AG04450 (cell line): ENCODE measurements around the gene CARD18. TPM values are rescaled to one million over a fixed set of nuclear protein-coding genes. Genes with fewer than 3 reads are reported as not detected.
A peak's percentile ranks its signal among the peaks of the same experiment; 100 is the strongest.

Experiments used
- CTCF ChIA-PET: fragments of 300-600, 350-600 bp; formaldehyde crosslinking; extraction: SDS; loops from one replicate; lab custom pipeline; 2022; ENCODE audit warnings: antibody characterized with exemption, inconsistent platforms; lab: Charles Lee
- POLR2A ChIA-PET: fragments of 350-600 bp; formaldehyde crosslinking; extraction: SDS; loops from one replicate; lab custom pipeline; 2021; ENCODE audit warnings: antibody characterized with exemption, inconsistent platforms; lab: Yijun Ruan, JAX
- DNase-seq: peaks from one replicate; pipeline ENCODE4 v3.0.0-alpha.2; 2011; ENCODE audit warnings: low read depth, low spot score
- H3K27ac ChIP-seq: one replicate; pipeline ENCODE4 v1.5.1; 2012; ENCODE audit warnings: low read depth, low read length, control low read depth
- H3K27me3 ChIP-seq: one replicate; pipeline ENCODE4 v1.6.0; 2012; ENCODE audit warnings: low read length; ENCODE audit not compliant: control insufficient read depth, insufficient read depth
- H3K4me3 ChIP-seq: 2 replicates; pipeline ENCODE4 v1.5.1; 2011; ENCODE audit warnings: mild to moderate bottlenecking, low read depth, low read length, control low read depth
- H3K9me3 ChIP-seq: 2 replicates; pipeline ENCODE4 v1.5.1; 2012; ENCODE audit warnings: low read length; ENCODE audit not compliant: control insufficient read depth, insufficient read depth
- CTCF ChIP-seq: IDR thresholded peaks from 2 replicates; pipeline ENCODE4 v1.5.1; 2011; ENCODE audit warnings: low read depth, low read length, control low read depth, inconsistent platforms
- polyA plus RNA-seq: library from polyadenylated mRNA; depleted of rRNA; stranded (reverse); fragments of >200 nt; gene quantifications from 2 replicates; pipeline ENCODE4 v1.2.3, GENCODE V29; 2011

CARD18 gene
- polyA plus RNA-seq, 1 experiment, result not detected

GRCh38 chr11:105144887-105145286 lies 5.3 kb upstream of the CARD18 start:
- H3K27me3 ChIP-seq, result no peaks in the 10 kb centered on the region
- H3K27ac ChIP-seq, result no peak overlapping the region
- POLR2A ChIA-PET, result no interaction called here
- H3K4me3 ChIP-seq, result no peak overlapping the region
- no peak for TF ChIP-seq CTCF
- no peaks in the 10 kb centered on the region for H3K9me3 ChIP-seq
- DNase-seq, result peak; percentile 42
- CTCF ChIA-PET, result no interaction called here

- CTCF ChIA-PET, result no interaction called here
- POLR2A ChIA-PET, result no interaction called here
- no peak for DNase-seq
Measured at GRCh38 chr11:105142167-105142566, 2.6 kb upstream of the CARD18 start.

GRCh38 chr11:105137286-105137685 lies 2.3 kb downstream of the CARD18 start:
- H3K4me3 ChIP-seq, result no peak overlapping the region
- POLR2A ChIA-PET, result no interaction called here
- H3K27me3 ChIP-seq, result no peaks in the 10 kb centered on the region
- no peak for DNase-seq
- H3K9me3 ChIP-seq, result no peaks in the 10 kb centered on the region
- CTCF ChIA-PET, result no interaction called here
- no peak for TF ChIP-seq CTCF
- H3K27ac ChIP-seq, result no peak overlapping the region

More at GRCh38 chr11:105142167-105142566, 2.6 kb upstream of the CARD18 start:
- no peak overlapping the region for H3K27ac ChIP-seq
- no peak overlapping the region for H3K4me3 ChIP-seq
- H3K27me3 ChIP-seq, result no peaks in the 10 kb centered on the region
- TF ChIP-seq CTCF, result no peak
- no peaks in the 10 kb centered on the region for H3K9me3 ChIP-seq

GRCh38 chr11:105135883-105136282 lies 3.7 kb downstream of the CARD18 start:
- TF ChIP-seq CTCF, result no peak
- Histone ChIP-seq H3K4me3 (no peak overlapping the region), H3K9me3 (no peaks in the 10 kb centered on the region), H3K27me3 (no peaks in the 10 kb centered on the region), H3K27ac (no peak overlapping the region)
- ChIA-PET CTCF (no interaction called here), POLR2A (no interaction called here)
- no peak for DNase-seq

- ChIA-PET POLR2A (no interaction called here), CTCF (no interaction called here)
- Histone ChIP-seq H3K9me3 (peaks cover 7% of the 10 kb centered on the region), H3K27me3 (no peaks in the 10 kb centered on the region), H3K4me3 (no peak overlapping the region), H3K27ac (no peak overlapping the region)
- DNase-seq, result peak; percentile 32
- no peak for TF ChIP-seq CTCF
Measured at GRCh38 chr11:105132716-105133511, 6.7 kb downstream of the CARD18 start.
